Fibroblast of pulmonary artery (primary cell): ENCODE results near the gene LCOR.

Experiments
- DNase-seq: peaks from one replicate; pipeline ENCODE4 v3.0.0-alpha.2; 2010; ENCODE audit warnings: low read depth
- H3K4me3 ChIP-seq: replicated peaks from 2 replicates; pipeline ENCODE4 v1.5.1; 2011; ENCODE audit warnings: low read depth, mild to moderate bottlenecking, control low read depth, low read length, moderate library complexity
- TF ChIP-seq, protein P1 (sequence below): IDR thresholded peaks from 2 replicates; pipeline ENCODE4 v1.5.1; 2011; ENCODE audit warnings: mild to moderate bottlenecking, control low read depth, low read length, inconsistent platforms; ENCODE audit errors: missing control alignments

LCOR gene

DNA sequence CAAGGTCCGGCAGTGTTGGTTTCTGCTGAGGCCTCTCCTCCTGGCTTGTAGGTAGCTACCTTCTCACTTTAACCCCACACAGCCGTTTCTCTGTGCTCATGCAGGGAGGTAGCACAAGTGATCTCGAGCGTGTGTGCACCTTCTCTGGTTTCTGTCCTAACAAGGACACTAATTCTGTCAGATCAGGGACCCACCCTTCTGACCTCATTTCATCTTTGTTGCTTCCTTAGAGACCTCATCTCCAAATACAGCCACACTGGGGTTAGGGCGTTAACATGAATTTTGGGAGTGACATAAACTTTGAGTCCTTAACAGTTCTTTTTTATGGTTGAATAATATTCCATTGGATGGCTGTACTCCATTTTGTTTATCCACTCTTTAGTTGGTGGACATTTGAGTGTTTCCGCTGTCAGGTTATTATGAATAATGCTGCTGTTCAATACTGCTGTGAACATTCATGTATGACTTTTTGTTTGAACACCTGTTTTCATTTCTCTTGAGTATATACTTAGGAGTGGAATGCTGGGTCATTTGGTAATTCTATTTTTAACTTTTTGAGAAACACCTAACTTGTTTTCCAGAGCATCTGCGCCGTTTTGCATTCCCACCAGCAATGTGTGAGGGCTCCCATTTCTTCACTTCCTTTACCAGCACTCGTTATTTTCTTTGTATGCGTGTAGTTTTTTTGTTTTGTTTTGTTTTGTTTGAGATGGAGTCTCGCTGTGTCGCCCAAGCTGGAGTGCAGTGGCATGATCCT lies 57.5 kb downstream of the LCOR start:
- H3K4me3 ChIP-seq, result no peak overlapping the region
- DNase-seq, result no peak
- TF ChIP-seq, protein P1, sequence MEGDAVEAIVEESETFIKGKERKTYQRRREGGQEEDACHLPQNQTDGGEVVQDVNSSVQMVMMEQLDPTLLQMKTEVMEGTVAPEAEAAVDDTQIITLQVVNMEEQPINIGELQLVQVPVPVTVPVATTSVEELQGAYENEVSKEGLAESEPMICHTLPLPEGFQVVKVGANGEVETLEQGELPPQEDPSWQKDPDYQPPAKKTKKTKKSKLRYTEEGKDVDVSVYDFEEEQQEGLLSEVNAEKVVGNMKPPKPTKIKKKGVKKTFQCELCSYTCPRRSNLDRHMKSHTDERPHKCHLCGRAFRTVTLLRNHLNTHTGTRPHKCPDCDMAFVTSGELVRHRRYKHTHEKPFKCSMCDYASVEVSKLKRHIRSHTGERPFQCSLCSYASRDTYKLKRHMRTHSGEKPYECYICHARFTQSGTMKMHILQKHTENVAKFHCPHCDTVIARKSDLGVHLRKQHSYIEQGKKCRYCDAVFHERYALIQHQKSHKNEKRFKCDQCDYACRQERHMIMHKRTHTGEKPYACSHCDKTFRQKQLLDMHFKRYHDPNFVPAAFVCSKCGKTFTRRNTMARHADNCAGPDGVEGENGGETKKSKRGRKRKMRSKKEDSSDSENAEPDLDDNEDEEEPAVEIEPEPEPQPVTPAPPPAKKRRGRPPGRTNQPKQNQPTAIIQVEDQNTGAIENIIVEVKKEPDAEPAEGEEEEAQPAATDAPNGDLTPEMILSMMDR, result no peak

DNA sequence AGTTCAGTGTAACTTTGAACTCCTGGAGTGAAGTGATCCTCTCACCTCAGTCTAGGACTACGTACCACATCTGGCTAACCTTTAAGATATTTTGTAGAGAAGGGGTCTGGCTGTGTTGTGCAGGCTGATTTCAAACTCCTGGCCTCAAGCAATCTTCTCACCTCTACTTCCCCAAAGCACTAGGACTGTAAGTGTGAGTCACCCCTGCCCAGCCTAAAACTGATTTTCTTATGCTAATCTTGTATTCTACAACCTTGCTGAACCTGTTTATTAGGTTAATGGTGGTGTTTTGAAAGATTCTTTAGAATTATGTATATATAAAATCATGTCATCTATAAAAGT lies 58.0 kb downstream of the LCOR start:
- no peak for DNase-seq

DNA sequence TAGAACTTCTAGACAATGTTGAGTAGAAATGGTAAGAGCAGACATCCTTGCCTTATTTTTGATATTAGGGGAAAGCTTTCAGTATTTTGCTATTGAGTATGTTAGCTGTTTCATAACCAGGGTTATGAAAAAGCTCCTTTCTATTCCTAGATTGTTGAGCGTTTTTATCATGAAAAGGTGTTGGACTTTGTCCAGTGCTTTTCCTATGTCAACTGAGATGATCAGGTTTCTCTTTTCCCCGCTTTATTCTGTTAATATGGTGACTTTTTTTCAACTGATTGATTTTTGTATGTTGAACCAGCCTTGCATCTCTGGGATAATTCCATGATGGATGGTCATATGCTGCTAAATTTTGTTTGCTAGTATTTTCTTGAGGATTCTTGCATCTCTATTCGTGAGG lies 58.5 kb downstream of the LCOR start:
- TF ChIP-seq, protein P1, result no peak
- H3K4me3 ChIP-seq, result no peak overlapping the region
- DNase-seq, result no peak

More for the DNA sequence above, 58.0 kb downstream of the LCOR start:
- TF ChIP-seq, protein P1, result no peak
- H3K4me3 ChIP-seq, result no peak overlapping the region

DNA sequence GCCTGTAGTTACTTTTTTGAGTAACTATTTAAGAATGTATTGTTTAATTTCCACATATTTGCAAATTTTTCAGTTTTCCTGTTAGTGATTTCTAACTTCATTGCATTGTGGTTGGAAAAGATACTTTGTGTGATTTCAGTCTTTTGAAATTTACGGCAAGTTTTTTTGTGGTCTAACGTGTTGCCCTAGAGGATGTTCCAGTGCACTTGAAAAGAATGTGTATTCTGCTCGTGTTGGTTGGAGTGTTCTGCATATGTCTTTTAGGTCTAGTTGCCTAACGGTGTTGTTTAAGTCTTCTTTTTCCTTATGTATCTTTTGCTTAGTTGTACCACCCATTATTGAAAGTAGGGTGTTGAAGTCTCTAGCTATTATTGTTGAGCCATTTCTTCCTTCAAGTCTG lies 59.7 kb downstream of the LCOR start:
- H3K4me3 ChIP-seq, result no peak overlapping the region
- DNase-seq, result no peak
- TF ChIP-seq, protein P1, result no peak

DNA sequence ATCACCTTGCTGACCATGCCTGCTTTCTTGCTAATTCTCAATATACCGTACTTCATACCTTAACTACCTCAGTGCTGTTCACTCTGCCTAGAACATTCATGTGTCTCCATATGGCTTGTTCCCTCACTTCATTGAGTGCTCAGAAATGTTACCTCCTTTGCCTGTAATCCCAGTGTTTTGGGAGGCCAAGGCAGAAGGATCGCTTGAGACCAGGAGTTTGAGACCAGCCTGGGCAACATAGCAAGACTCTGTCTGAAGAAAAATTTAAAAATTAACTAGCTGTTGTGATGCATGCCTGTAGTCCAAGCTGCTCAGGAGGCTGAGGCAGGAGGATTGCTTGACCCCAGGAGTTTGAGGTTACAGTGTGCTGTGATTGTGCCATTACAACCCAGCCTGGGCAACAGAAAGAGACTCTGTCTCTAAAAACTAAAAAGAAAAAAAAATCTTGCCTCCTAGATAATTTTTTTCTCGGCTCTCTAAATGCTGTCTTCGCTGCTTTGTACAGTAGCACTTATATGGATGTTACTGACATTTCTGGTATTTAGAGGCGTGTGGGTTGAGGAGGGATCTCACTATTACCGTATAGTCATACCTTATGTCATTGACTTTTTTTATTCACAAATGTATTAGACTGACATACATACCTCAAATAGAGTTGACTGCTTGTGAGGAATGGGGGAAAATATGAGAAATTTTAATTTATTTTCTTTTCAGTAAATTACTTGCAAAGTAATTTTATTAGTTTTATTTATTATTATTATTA lies 63.7 kb downstream of the LCOR start:
- H3K4me3 ChIP-seq, result no peak overlapping the region
- TF ChIP-seq, protein P1, result no peak
- DNase-seq, result no peak

DNA sequence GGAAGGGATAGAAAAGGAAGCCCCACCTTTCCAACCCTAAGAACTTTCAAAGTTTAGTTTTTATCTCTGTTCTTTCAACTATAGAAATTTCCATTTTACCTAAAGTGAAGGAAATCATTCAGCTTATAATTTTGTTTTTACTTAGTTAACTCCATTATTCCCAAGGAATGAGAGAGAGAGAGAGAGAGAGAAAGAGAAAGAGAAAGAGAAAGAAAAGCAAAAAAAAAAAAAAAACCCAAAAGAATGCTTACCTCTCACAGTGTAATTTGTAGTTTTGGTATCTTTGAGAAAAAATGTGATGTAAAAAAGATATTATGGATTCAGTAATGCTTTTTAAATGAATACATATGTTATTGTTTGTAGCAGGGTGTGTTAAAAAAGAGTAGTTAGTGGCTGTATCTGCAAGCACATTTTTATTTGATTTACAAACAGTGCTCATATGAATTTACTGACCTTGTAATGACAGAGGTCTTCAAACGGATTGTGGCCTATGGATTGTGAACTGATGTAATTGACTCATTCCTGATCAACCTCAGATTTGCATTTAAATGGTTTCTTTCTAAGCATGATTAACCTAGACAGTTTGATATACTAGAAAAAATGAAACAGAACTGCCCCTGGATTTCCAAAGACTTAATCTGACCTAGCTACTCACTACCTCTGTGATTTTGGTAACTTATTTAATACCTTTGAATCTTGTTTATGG lies 64.9 kb downstream of the LCOR start:
- no peak overlapping the region for H3K4me3 ChIP-seq
- TF ChIP-seq, protein P1, result no peak
- no peak for DNase-seq
